IMR-90 (cell line): Measurements from ENCODE around the gene DNASE2. TPM values are rescaled to one million over a fixed set of nuclear protein-coding genes. Genes with fewer than 3 reads are reported as not detected.

Experiments
- ATAC-seq: fragments of 200-7000 bp; cut with Tn5 transposase; 2 replicates; pipeline ENCODE4 v1.9.1; 2020; ENCODE audit warnings: low read depth, mild to moderate bottlenecking, moderate library complexity
- BruUV-seq: library from RNA; stranded (reverse); fragments of 400-500 nt; replicated peaks from 2 replicates; lab custom pipeline; 2021; lab: Mats Ljungman, UMichigan
- CTCF ChIA-PET: fragments of 300-600 bp; formaldehyde crosslinking; extraction: SDS; loops from one replicate; lab custom pipeline; 2021; ENCODE audit warnings: antibody characterized with exemption; lab: Yijun Ruan, JAX
- POLR2A ChIA-PET: fragments of 300-600 bp; sonication (Branson Sonifier 250); formaldehyde crosslinking; loops from one replicate; lab custom pipeline; 2022; ENCODE audit warnings: antibody characterized with exemption; ENCODE audit not compliant: unreplicated experiment; lab: Charles Lee
- DNase-seq: peaks from one replicate; pipeline ENCODE4 v3.0.0; 2013
- H2AFZ ChIP-seq: replicated peaks from 2 replicates; pipeline ENCODE3; 2013; ENCODE audit warnings: low read length, mild to moderate bottlenecking; ENCODE audit not compliant: poor library complexity
- H2AK5ac ChIP-seq: 2 replicates; pipeline ENCODE4 v1.6.1; 2013; ENCODE audit warnings: low read depth, low read length, inconsistent platforms
- H2AK9ac ChIP-seq: replicated peaks from 2 replicates; pipeline ENCODE3; 2013; ENCODE audit warnings: mild to moderate bottlenecking, low read depth, low read length, moderate library complexity; ENCODE audit not compliant: poor library complexity
- H2BK120ac ChIP-seq: 2 replicates; pipeline ENCODE4 v1.6.1; 2013; ENCODE audit warnings: low read depth, low read length, inconsistent platforms
- H2BK15ac ChIP-seq: 3 replicates; pipeline ENCODE4 v1.6.1; 2013; ENCODE audit warnings: low read depth, low read length, inconsistent platforms
- H2BK20ac ChIP-seq: 2 replicates; pipeline ENCODE4 v1.6.1; 2013; ENCODE audit warnings: low read depth, mild to moderate bottlenecking, inconsistent platforms, low read length, moderate library complexity
- H2BK5ac ChIP-seq: 2 replicates; pipeline ENCODE4 v1.6.1; 2013; ENCODE audit warnings: mild to moderate bottlenecking, low read depth, low read length, inconsistent platforms; ENCODE audit not compliant: poor library complexity, severe bottlenecking
- H3K14ac ChIP-seq: replicated peaks from 2 replicates; pipeline ENCODE4 v1.6.1; 2013; ENCODE audit warnings: low read depth, low read length, inconsistent platforms
- H3K18ac ChIP-seq: 2 replicates; pipeline ENCODE4 v1.6.1; 2013; ENCODE audit warnings: low read depth, low read length, control low read depth
- H3K23ac ChIP-seq: 2 replicates; pipeline ENCODE4 v1.6.1; 2013; ENCODE audit warnings: low read depth, low read length, inconsistent platforms
- H3K27ac ChIP-seq: 2 replicates; pipeline ENCODE4 v1.5.1; 2013; ENCODE audit warnings: mild to moderate bottlenecking, control low read depth, low read length; ENCODE audit not compliant: insufficient read depth
- H3K27me3 ChIP-seq: 2 replicates; pipeline ENCODE4 v1.6.1; 2013; ENCODE audit warnings: low read length; ENCODE audit not compliant: control insufficient read depth, insufficient read depth
- H3K36me3 ChIP-seq: 2 replicates; pipeline ENCODE4 v1.6.1; 2013; ENCODE audit warnings: low read length, mixed read lengths; ENCODE audit not compliant: control insufficient read depth, insufficient read depth
- H3K4ac ChIP-seq: 2 replicates; pipeline ENCODE4 v1.6.1; 2013; ENCODE audit warnings: low read depth, low read length, inconsistent platforms
- H3K4me1 ChIP-seq: 2 replicates; pipeline ENCODE4 v1.6.1; 2013; ENCODE audit warnings: low read length, mixed read lengths; ENCODE audit not compliant: control insufficient read depth, insufficient read depth
- H3K4me2 ChIP-seq: 2 replicates; pipeline ENCODE4 v1.6.1; 2013; ENCODE audit warnings: low read depth, mild to moderate bottlenecking, control low read depth, low read length, moderate library complexity
- H3K4me3 ChIP-seq: 2 replicates; pipeline ENCODE4 v1.5.1; 2013; ENCODE audit warnings: low read depth, mild to moderate bottlenecking, control low read depth, low read length, moderate library complexity; ENCODE audit not compliant: insufficient read depth
- H3K56ac ChIP-seq: 2 replicates; pipeline ENCODE4 v1.6.1; 2013; ENCODE audit warnings: low read length, inconsistent platforms; ENCODE audit not compliant: insufficient read depth; ENCODE audit errors: extremely low read depth
- H3K79me1 ChIP-seq, 2 experiments: 2 replicates each; pipeline ENCODE4 v1.6.1; 2013; ENCODE audit warnings: low read length in 2 of 2, inconsistent platforms in 1 of 2, low read depth in 1 of 2
- H3K9ac ChIP-seq: 2 replicates; pipeline ENCODE4 v1.6.1; 2013; ENCODE audit warnings: low read depth, low read length, control low read depth
- H3K9me1 ChIP-seq: 2 replicates; pipeline ENCODE4 v1.6.1; 2013; ENCODE audit warnings: low read length, inconsistent platforms; ENCODE audit not compliant: insufficient read depth
- H3K9me3 ChIP-seq: 2 replicates; pipeline ENCODE4 v1.6.1; 2013; ENCODE audit warnings: low read length; ENCODE audit not compliant: control insufficient read depth, insufficient read depth
- H4K20me1 ChIP-seq: 2 replicates; pipeline ENCODE4 v1.6.1; 2013; ENCODE audit warnings: low read length, inconsistent platforms; ENCODE audit not compliant: insufficient read depth
- H4K5ac ChIP-seq: 2 replicates; pipeline ENCODE4 v1.6.1; 2013; ENCODE audit warnings: mild to moderate bottlenecking, low read depth, low read length, control low read depth
- H4K8ac ChIP-seq, 2 experiments: 2 replicates each; pipeline ENCODE4 v1.6.1; 2013; ENCODE audit warnings: low read depth in 2 of 2, low read length in 2 of 2, control low read depth in 1 of 2, inconsistent platforms in 1 of 2
- H4K91ac ChIP-seq: 2 replicates; pipeline ENCODE4 v1.6.1; 2013; ENCODE audit warnings: low read depth, low read length, inconsistent platforms; ENCODE audit not compliant: insufficient read depth
- CHD1 ChIP-seq: IDR thresholded peaks from 2 replicates; pipeline ENCODE4 v1.6.1; 2012; ENCODE audit warnings: low read depth, low read length, improper control_type of control experiment
- FOS ChIP-seq: fragments of 150-350 bp; IDR thresholded peaks from 2 replicates; pipeline ENCODE4 v1.6.1; 2016; ENCODE audit warnings: low read depth, low read length
- MAZ ChIP-seq: IDR thresholded peaks from 2 replicates; pipeline ENCODE4 v1.6.1; 2012; ENCODE audit warnings: low read depth, mild to moderate bottlenecking, low read length, improper control_type of control experiment, moderate library complexity, borderline replicate concordance
- NFE2L2 ChIP-seq: fragments of 150-350 bp; IDR thresholded peaks from 2 replicates; pipeline ENCODE4 v1.6.1; 2016; ENCODE audit warnings: low read depth, mild to moderate bottlenecking, low read length
- RAD21 ChIP-seq: IDR thresholded peaks from 2 replicates; pipeline ENCODE4 v1.6.1; 2012; ENCODE audit warnings: low read length, improper control_type of control experiment
- RCOR1 ChIP-seq: IDR thresholded peaks from 2 replicates; pipeline ENCODE4 v1.6.1; 2012; ENCODE audit warnings: mild to moderate bottlenecking, low read length, improper control_type of control experiment; ENCODE audit not compliant: insufficient replicate concordance
- RFX5 ChIP-seq: IDR thresholded peaks from 2 replicates; pipeline ENCODE4 v1.8.0; 2012; ENCODE audit warnings: low read depth, mild to moderate bottlenecking, low read length, moderate library complexity
- WGBS, 2 experiments: methylation state at CpG; one replicate each; pipeline versions ENCODE4 v1.1.5 to v1.1.7; 2013; ENCODE audit warnings: missing lambda C conversion rate in 2 of 2; ENCODE audit not compliant: insufficient read length in 1 of 2; ENCODE audit errors: extremely low coverage in 2 of 2; 5-methylcytosine and 5-hydroxymethylcytosine counted together
- dilution Hi-C: fragments of 300-500 bp; cut with HindIII; formaldehyde crosslinking; loops from one replicate; pipeline ENCODE4 v1.14.3; 2018; ENCODE audit warnings: low sequenced_read_pairs; ENCODE audit not compliant: unreplicated experiment
- in situ Hi-C: fragments of 300-500 bp; cut with MboI; formaldehyde crosslinking; loops from 3 replicates; pipeline ENCODE4 v1.14.3; 2019; ENCODE audit warnings: low sequenced_read_pairs, inconsistent platforms, mixed read lengths
- intact Hi-C: fragments of 100-400 bp; cut with micrococcal nuclease; formaldehyde crosslinking; loops from 2 replicates; pipeline ENCODE4 v1.10.0; 2022
- polyA plus RNA-seq, 3 experiments: library from polyadenylated mRNA; depleted of rRNA; stranded (reverse); fragments of >200 nt; gene quantifications; 2 replicates each; pipeline ENCODE4 v1.2.3, GENCODE V29; 2012; ENCODE audit warnings: low replicate concordance in 1 of 3
- total RNA-seq: library from RNA; depleted of rRNA; stranded (reverse); fragments of >200 nt; gene quantifications from 2 replicates; pipeline ENCODE4 v1.2.3, GENCODE V29; 2012
- TF ChIP-seq, protein P1 (sequence below): conservative IDR thresholded peaks from 2 replicates; pipeline ENCODE4 v1.5.1; 2012; ENCODE audit warnings: mild to moderate bottlenecking, low read depth, low read length, improper control_type of control experiment

DNASE2 gene
- total and polyA plus RNA-seq, 2 of the 4 experiments (the other 2 are of a cell fraction) = 9.5 to 31.1 TPM

DNA sequence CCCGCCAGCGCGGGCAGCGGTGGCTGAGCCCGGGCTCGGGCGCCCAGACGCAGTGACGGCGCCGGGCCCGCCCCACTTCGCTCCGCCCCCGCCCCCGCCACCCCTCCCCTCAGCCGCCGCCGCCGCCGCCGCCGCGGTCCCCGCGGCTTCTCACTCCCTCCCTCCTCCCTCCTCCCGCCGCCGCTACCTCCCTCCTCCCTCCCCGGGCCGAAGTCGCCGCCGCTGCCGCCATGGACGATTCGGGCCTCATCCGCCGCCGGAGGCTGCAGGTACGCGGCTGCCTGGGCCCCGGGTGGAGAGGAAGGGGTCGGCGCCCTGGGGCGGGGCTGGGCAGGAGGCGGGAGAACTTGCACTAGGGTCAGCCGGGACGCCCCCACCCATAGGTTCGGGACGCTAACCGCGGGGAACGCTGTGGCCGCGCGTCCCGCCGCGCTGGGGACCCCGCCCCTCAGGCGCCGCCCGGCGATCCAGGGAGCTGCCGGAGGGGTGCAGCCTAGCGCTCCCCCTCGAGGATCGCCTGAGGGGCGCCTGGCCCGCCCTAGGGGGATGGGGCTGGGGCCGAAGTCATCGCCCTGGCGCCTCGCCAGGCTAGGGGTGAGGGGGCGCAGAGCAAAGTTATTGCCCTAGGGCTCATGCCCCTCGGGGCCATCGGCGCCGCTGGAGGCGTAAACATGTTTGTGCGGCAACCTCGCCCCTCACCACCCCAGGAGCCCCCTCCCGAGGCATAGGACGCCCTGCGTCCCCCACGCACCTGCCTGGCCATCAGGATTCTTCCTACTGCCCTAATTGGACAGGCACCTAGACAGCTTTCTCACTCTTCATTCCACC is 47.3 kb downstream of the DNASE2 start:
- H3K27ac ChIP-seq = no peak overlapping the region
- peaks cover 54% of the 10 kb centered on the region for H3K27me3 ChIP-seq
- no peak overlapping the region for H2BK5ac ChIP-seq
- no peak overlapping the region for H3K9ac ChIP-seq
- H4K8ac ChIP-seq = no peak overlapping the region
- no peak overlapping the region for H2AK5ac ChIP-seq
- peaks cover 21% of the 10 kb centered on the region for H4K20me1 ChIP-seq
- no peak overlapping the region for H2BK20ac ChIP-seq
- WGBS, 2 experiments = 2% methylated on average over 19 of the region's 87 CpGs; no CpG with 5 or more reads in 1 of the 2 experiments
- H4K5ac ChIP-seq = no peak overlapping the region
- no peak for TF ChIP-seq RCOR1
- TF ChIP-seq RAD21 = no peak
- TF ChIP-seq, protein P1, sequence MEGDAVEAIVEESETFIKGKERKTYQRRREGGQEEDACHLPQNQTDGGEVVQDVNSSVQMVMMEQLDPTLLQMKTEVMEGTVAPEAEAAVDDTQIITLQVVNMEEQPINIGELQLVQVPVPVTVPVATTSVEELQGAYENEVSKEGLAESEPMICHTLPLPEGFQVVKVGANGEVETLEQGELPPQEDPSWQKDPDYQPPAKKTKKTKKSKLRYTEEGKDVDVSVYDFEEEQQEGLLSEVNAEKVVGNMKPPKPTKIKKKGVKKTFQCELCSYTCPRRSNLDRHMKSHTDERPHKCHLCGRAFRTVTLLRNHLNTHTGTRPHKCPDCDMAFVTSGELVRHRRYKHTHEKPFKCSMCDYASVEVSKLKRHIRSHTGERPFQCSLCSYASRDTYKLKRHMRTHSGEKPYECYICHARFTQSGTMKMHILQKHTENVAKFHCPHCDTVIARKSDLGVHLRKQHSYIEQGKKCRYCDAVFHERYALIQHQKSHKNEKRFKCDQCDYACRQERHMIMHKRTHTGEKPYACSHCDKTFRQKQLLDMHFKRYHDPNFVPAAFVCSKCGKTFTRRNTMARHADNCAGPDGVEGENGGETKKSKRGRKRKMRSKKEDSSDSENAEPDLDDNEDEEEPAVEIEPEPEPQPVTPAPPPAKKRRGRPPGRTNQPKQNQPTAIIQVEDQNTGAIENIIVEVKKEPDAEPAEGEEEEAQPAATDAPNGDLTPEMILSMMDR = no peak
- no peak for TF ChIP-seq NFE2L2
- no peak for TF ChIP-seq RFX5
- TF ChIP-seq MAZ = no peak
- TF ChIP-seq FOS = no peak
- no peak for TF ChIP-seq CHD1
- no peak overlapping the region for H2BK120ac ChIP-seq
- H2AFZ ChIP-seq = peak overlapping the region; percentile 89
- no peaks in the 10 kb centered on the region for H3K36me3 ChIP-seq
- H3K23ac ChIP-seq = no peak overlapping the region
- in situ Hi-C loops (no loop called here), dilution Hi-C loops (no loop called here), intact Hi-C loops (no loop called here)
- H3K14ac ChIP-seq = no peak overlapping the region
- ATAC-seq (peak; percentile 40), DNase-seq (no peak)
- no peak overlapping the region for H4K91ac ChIP-seq
- no TSS peak for BruUV-seq
- H3K4me1 ChIP-seq = peaks cover 4% of the 10 kb centered on the region; the same call in 1 of the 2 replicates
- no peaks in the 10 kb centered on the region for H3K79me1 ChIP-seq
- peak overlapping the region; percentile 56 for H3K4me3 ChIP-seq
- no peak overlapping the region for H2BK15ac ChIP-seq
- H2AK9ac ChIP-seq = no peak overlapping the region
- no peaks in the 10 kb centered on the region; the same call in 1 of the 2 replicates for H3K9me3 ChIP-seq
- ChIA-PET POLR2A (no interaction called here), CTCF (interaction anchor here (0.9 kb wide), 1 partner anchor 13 kb away, joined by 3 read pairs; no protein-coding TSS in a partner anchor)
- no peak overlapping the region for H3K18ac ChIP-seq
- H3K56ac ChIP-seq = no peak overlapping the region
- no peak overlapping the region for H3K4ac ChIP-seq
- 0 out of 2 replicates have a peak, but pooled peaks cover 8% of the 10 kb centered on the region for H3K9me1 ChIP-seq
- peak overlapping the region; percentile 74 for H3K4me2 ChIP-seq
